GM18907 (cell line): ENCODE data around the gene MAN2B1.
"Not testable (repeated sequence)": the region's sequence is repeated elsewhere in the genome, so short reads cannot be mapped to it uniquely, and the experiment has no call there.

ENCODE experiments used
- ATAC-seq: cut with Tn5 transposase; IDR thresholded peaks from one replicate; pipeline ENCODE4 v1.9.1; 2021; ENCODE audit warnings: mild to moderate bottlenecking, moderate library complexity; ENCODE audit not compliant: unreplicated experiment

The MAN2B1 gene

GRCh38 chr19:12666265-12667048 lies at the start of gene MAN2B1, which contains the start of gene WDR83:
TSS of gene MAN2B1 (minus strand) at chr19:12666742. CDS start at chr19:12666701, 41 bp downstream.
TSS of gene WDR83 (plus strand) at chr19:12666807. CDS start at chr19:12669791, 2,984 bp downstream.
- peak; percentile 47 for ATAC-seq

GRCh38 chr19:12715929-12716328 lies 49.4 kb upstream of the MAN2B1 start:
- no peak for ATAC-seq

- ATAC-seq = no peak
Observed at GRCh38 chr19:12715102-12715501, 48.6 kb upstream of the MAN2B1 start.

GRCh38 chr19:12713304-12713703 lies 46.8 kb upstream of the MAN2B1 start:
- ATAC-seq = not testable (repeated sequence)

- not testable (repeated sequence) for ATAC-seq
Observed at GRCh38 chr19:12712077-12712476, 45.5 kb upstream of the MAN2B1 start.

GRCh38 chr19:12711187-12711586 lies 44.6 kb upstream of the MAN2B1 start:
- no peak for ATAC-seq

- no peak for ATAC-seq
Observed at GRCh38 chr19:12708641-12709040, 42.1 kb upstream of the MAN2B1 start.

- no peak for ATAC-seq
Observed at GRCh38 chr19:12706332-12706718, 39.8 kb upstream of the MAN2B1 start.

- no peak for ATAC-seq
Observed at GRCh38 chr19:12705654-12706331, 39.3 kb upstream of the MAN2B1 start.

- ATAC-seq = no peak
Observed at GRCh38 chr19:12705169-12705568, 38.6 kb upstream of the MAN2B1 start.

- ATAC-seq = no peak
Observed at GRCh38 chr19:12703046-12703445, 36.5 kb upstream of the MAN2B1 start.

- ATAC-seq = no peak
Observed at GRCh38 chr19:12701596-12702282, 35.2 kb upstream of the MAN2B1 start.

- no peak for ATAC-seq
Observed at GRCh38 chr19:12698138-12698537, 31.6 kb upstream of the MAN2B1 start.

- not testable (repeated sequence) for ATAC-seq
Observed at GRCh38 chr19:12697425-12697824, 30.9 kb upstream of the MAN2B1 start.

- ATAC-seq = peak; percentile 64
Observed at GRCh38 chr19:12696366-12697335, 30.1 kb upstream of the MAN2B1 start, which contains the start of gene FBXW9. TSS of gene FBXW9 (minus strand) at chr19:12696631. CDS start at chr19:12696581, 50 bp downstream.

GRCh38 chr19:12695997-12696365 lies 29.4 kb upstream of the MAN2B1 start:
- peak; percentile 9 for ATAC-seq

- peak; percentile 4 for ATAC-seq
Observed at GRCh38 chr19:12695514-12695913, 29.0 kb upstream of the MAN2B1 start.

- ATAC-seq = no peak
Observed at GRCh38 chr19:12695096-12695495, 28.6 kb upstream of the MAN2B1 start.

- no peak for ATAC-seq
Observed at GRCh38 chr19:12694641-12695040, 28.1 kb upstream of the MAN2B1 start.

GRCh38 chr19:12692960-12693359 lies 26.4 kb upstream of the MAN2B1 start:
- ATAC-seq = no peak
